GM20000 (cell line): ENCODE data around the gene EFHC1.

Experiments
- DNase-seq: peaks from one replicate; pipeline ENCODE4 v3.0.0; 2012; ENCODE audit warnings: low spot score
- TF ChIP-seq, protein P1 (sequence below): IDR thresholded peaks from 2 replicates; pipeline ENCODE4 v1.5.1; 2012; ENCODE audit warnings: mild to moderate bottlenecking, control low read depth; ENCODE audit errors: extremely low read depth, missing control alignments

The EFHC1 gene

DNA sequence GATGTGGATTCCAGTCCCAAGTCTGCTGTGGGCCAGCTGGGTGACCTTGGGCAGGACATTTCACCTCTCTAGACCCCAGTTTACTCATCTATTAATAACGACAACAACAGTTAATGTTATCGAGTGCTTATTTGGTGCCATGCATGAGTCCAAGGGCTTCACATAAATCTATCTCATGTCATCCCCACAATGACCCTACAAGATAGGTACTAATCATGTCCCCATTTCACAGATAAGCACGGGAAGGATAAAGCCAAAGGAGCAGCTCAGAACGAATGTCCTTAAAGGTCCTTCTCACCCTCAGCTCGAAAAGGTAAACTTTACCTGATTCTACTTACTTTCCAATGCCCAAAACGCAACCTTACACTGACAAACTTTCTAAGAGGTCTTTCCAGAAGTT, 121.0 kb downstream of the EFHC1 start:
- TF ChIP-seq, protein P1, sequence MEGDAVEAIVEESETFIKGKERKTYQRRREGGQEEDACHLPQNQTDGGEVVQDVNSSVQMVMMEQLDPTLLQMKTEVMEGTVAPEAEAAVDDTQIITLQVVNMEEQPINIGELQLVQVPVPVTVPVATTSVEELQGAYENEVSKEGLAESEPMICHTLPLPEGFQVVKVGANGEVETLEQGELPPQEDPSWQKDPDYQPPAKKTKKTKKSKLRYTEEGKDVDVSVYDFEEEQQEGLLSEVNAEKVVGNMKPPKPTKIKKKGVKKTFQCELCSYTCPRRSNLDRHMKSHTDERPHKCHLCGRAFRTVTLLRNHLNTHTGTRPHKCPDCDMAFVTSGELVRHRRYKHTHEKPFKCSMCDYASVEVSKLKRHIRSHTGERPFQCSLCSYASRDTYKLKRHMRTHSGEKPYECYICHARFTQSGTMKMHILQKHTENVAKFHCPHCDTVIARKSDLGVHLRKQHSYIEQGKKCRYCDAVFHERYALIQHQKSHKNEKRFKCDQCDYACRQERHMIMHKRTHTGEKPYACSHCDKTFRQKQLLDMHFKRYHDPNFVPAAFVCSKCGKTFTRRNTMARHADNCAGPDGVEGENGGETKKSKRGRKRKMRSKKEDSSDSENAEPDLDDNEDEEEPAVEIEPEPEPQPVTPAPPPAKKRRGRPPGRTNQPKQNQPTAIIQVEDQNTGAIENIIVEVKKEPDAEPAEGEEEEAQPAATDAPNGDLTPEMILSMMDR, result no peak
- DNase-seq, result no peak

DNA sequence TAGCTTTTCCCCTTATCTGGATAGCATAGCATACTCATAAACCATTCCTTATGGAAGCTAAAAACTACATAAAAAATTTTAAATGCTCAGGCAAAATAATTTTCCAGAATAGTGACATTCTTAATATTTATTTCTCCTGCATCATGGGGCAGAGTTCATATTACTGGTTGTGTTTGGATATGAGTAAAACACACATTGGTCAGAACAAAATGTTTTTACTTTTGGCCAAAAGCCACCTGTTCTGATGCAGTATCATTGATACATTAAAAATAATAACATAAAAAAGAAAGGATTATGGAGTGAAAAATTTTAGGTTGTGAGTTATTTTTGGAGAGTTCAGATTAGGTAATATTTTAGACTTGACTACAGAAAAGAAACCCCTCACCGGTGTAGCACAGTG, 123.1 kb downstream of the EFHC1 start:
- no peak for DNase-seq
- TF ChIP-seq, protein P1, result no peak

DNA sequence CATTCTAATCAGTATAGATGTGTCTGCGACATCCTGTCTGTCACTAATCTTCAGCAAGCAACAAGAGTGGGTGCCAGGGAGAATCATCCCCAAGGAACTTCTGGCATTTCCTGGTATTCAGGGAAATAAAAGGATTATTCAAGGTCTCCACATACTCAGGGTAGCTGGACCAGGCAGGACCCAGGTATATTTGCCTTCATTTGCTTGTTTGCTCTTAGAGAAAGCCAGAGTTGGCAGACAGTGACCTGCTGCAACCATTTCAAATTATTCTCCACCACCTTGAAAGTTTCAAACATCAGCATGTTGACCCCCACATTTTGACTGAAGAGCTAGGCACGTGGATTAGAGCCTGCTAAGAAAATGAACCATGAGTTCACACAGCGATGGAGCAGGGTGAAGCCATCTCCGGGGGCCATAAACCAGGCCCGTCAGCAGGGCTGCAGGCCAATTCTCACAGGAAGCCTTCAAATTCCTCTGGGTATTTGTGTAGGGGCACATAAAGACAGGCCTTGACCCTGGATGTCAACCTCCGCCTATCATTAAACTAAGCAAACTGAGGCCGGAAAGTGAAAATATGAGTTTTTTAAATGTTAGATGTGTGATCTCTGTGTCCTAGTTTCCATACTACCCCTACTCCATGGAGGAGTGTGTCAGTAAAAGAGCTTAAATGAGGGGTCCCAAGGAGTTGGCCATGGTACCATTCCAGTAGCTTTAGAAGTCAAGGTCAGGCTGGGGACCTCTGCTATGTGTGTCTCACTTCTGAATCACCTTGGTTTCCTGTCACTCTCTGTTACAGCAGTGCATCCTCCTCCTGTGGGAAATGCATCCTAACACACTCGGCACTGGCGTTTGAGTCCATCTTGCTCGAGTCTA, 123.8 kb downstream of the EFHC1 start:
- DNase-seq, result no peak
- TF ChIP-seq, protein P1, result no peak

DNA sequence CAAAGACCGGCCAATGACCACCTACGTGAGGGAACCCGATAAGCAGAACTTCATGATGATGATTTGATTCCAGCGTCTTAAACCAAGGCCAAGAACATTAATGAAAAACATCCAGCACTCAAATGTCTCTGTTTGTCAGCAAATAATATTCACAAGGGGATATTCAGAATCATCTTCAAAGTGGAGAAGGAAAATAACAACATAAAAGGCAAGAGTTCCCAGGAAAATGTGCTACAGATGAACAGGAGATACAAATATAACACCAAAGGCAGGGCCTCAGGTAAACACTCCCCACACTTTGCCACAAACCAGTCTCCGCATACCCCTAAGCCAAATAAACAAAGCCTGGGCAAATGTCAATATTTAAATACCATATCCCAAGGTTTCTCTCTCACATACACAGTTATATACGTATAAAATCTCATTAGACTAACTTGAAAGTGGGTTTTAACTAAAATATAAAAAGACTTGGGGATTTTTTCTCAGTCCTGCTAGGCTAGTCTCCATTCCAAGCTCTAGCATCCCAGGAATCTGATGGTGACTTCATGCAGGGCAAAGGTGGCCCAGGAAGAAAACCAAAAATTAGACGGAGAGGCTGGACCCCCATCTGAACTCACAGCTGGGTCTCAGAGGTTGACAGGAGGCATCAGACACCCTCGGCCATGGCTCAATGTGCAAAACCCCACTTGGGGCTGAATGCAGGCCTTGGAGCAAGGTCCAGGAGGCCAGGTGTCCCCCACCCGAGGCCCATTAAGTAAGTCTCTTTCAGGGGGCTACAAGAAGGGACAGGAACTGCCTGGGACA, 124.7 kb downstream of the EFHC1 start:
- no peak for DNase-seq
- TF ChIP-seq, protein P1, result no peak

DNA sequence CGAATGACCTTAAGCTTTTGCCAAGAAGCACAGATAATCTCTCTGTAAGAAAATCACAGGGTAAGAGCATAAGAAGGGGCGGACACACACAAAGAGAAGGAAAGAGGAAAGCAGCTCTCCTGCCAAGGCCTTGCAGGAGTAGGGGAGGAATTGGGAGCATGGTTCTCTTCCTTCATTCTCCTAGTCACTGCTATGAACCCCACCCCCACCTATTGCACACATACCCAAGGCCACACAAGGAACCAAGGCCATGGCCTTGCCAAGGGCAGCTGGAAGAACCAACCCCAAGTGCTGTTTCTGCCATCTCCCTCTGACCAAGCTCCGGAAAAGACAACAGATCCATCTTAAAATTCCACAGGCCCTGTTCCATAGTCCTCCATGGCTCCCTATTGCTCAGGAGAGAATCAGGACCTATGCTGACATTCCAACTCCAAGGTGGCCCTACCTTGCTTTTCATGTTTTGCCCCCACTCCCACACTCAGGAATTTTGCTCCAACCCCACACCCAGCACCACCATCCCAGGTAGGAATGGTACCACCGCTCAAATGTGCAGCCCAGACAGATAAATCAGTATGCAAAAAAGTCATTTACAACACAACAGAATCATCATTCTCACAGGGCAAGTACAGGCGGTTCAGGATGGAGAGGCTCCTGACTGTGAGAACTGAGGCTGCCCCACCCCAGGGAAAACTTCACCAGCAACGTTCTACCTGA, 125.4 kb downstream of the EFHC1 start:
- DNase-seq, result no peak
- TF ChIP-seq, protein P1, result no peak

DNA sequence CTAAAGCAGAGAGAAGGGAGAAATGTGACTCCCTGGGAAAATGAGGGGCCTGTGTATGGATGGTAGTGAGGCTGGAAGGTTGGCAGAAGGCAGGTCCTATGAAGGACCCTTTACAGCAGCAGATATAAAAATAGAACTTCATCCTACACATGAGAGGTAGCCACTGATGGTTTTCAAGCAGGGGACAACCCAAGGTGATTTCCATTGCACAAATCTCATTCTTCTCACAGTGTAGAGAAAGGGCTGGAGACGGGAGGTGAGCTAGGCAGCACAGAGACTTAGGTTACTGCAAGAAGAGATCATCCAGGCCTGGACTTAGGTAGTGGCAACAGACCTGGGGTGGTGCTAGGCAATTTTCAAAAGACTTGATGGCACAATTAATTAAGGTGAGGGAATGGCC, 126.0 kb downstream of the EFHC1 start:
- TF ChIP-seq, protein P1, result no peak
- DNase-seq, result peak; percentile 45
